Spinal cord (tissue), 10 donors: ENCODE measurements around the gene JAKMIP1. TPM values are rescaled to one million over a fixed set of nuclear protein-coding genes. Genes with fewer than 3 reads are reported as not detected.
A peak's percentile ranks its signal among the peaks of the same experiment; 100 is the strongest.
"Not testable (repeated sequence)": the region's sequence is repeated elsewhere in the genome, so short reads cannot be mapped to it uniquely, and the experiment has no call there.

ENCODE experiments used
- DNase-seq, 6 donors: peaks; one replicate each; pipeline versions ENCODE4 v3.0.0 to v3.0.0-alpha.2; 2013 to 2015; ENCODE audit warnings: low spot score in 6 of 6, low read depth in 4 of 6
- H3K27ac ChIP-seq: one replicate; pipeline ENCODE4 v1.5.1; 2013; ENCODE audit warnings: low read depth, low read length, control low read depth
- H3K27me3 ChIP-seq: one replicate; pipeline ENCODE4 v1.6.1; 2013; ENCODE audit warnings: low read length; ENCODE audit not compliant: control insufficient read depth, insufficient read depth
- H3K36me3 ChIP-seq: one replicate; pipeline ENCODE4 v1.6.1; 2013; ENCODE audit warnings: low read length; ENCODE audit not compliant: control insufficient read depth, insufficient read depth
- H3K4me1 ChIP-seq: one replicate; pipeline ENCODE4 v1.6.1; 2013; ENCODE audit warnings: low read length; ENCODE audit not compliant: control insufficient read depth, insufficient read depth
- H3K4me3 ChIP-seq: one replicate; pipeline ENCODE4 v1.5.1; 2013; ENCODE audit warnings: low read depth, low read length, control low read depth
- H3K9me3 ChIP-seq: one replicate; pipeline ENCODE4 v1.6.1; 2013; ENCODE audit warnings: low read length; ENCODE audit not compliant: control insufficient read depth, insufficient read depth
- WGBS: methylation state at CpG from one replicate; pipeline ENCODE4 v1.1.5; 2013; ENCODE audit warnings: missing lambda C conversion rate; ENCODE audit not compliant: insufficient coverage; 5-methylcytosine and 5-hydroxymethylcytosine counted together
- polyA plus RNA-seq, 2 donors: library from polyadenylated mRNA; unstranded; fragments of 120-200 nt; gene quantifications; one replicate each; pipeline ENCODE4 v1.2.1, GENCODE V29; 2013; ENCODE audit not compliant: insufficient read length in 2 of 2
- total RNA-seq, 2 donors: library from RNA; depleted of rRNA in 1 of 2; stranded (reverse); fragments of 120-200 nt in 1 of 2; fragments of >200 nt in 1 of 2; gene quantifications; one replicate each; pipeline versions ENCODE4 v1.2.3 to v1.2.4, GENCODE V29; 2013 to 2014
- donor health status: healthy.

The JAKMIP1 gene
- total and polyA plus RNA-seq, 4 donors: 8.2 to 29.7 (median 20.9) TPM

- H3K27me3 ChIP-seq: peaks cover 18% of the 10 kb centered on the region
- H3K9me3 ChIP-seq: no peaks in the 10 kb centered on the region
- peaks cover 20% of the 10 kb centered on the region for H3K4me1 ChIP-seq
- no peak overlapping the region for H3K27ac ChIP-seq
- DNase-seq: peak in 3 of 6 donors; percentile 66 to 89 (median 84)
- H3K36me3 ChIP-seq: no peaks in the 10 kb centered on the region
- WGBS: 7% methylated on average over 79 of the region's 84 CpGs
- peak overlapping the region; percentile 16 for H3K4me3 ChIP-seq
These were observed 21.8 kb upstream of the JAKMIP1 start for GRCh38 chr4:6221851-6222760.

DNA sequence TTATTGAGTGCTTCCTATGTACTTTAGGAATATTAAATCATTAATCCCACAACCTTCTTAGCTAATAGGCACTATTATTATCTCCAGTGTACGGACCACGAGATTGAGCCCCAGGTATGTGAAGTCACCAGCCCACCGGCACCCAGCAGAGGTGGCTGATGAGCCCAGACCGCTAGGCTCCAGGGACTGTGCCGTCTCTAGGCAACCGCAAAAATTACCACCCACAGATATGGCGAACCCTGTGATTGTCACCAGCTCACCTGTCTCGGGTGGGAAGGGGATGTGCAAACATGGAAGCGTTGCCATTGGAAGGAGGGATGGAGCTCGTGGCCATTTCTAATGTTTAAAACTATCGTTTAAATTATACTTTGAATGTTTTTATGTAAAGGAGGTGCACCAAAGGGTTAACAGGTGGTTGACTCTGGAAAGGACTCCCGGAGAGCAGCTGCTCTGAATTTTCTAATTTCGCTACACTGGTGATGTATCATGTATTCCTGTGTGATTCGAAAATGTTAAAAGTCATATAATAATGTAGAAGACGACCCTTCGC, 21.0 kb upstream of the JAKMIP1 start:
- H3K36me3 ChIP-seq: no peaks in the 10 kb centered on the region
- peaks cover 18% of the 10 kb centered on the region for H3K27me3 ChIP-seq
- no peak overlapping the region for H3K27ac ChIP-seq
- DNase-seq: peak in 1 of 6 donors; percentile 68
- H3K4me1 ChIP-seq: peaks cover 20% of the 10 kb centered on the region
- WGBS: 13% methylated on average over 8 of the region's 16 CpGs
- peak overlapping the region; percentile 16 for H3K4me3 ChIP-seq
- no peaks in the 10 kb centered on the region for H3K9me3 ChIP-seq

DNA sequence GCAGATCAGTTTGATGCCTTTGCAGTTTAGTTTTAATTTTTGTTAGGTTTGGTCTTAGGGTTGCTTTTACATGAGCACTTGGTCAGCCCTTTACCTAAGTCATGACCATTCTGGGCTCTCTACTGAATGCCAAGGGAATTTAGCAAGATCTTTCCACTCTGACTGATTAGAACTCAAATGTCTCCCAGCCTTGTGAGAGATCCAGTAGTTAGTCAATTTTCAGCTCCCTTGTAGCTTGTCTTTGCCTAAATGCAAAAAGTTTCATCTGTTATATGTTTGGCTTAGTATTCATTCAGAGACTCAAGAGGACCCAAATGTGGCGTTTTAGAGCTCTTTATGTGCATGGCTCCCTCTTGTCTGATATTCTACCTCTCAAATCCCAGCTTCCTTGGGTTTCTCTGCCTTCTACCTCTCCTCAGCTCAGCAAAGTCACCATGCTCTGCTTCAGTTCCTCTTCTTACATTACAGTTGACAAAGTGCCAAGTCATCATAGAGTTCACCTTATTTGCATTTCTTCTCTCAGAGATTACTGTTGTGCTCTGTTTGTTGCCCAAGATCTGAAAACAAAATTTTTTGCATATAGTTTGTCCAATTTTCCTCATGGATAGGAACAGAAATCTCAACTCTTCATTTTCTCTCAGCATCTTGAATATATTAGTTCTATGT, 17.5 kb upstream of the JAKMIP1 start:
- no peak for DNase-seq
- 73% methylated on average over 1 of the region's 1 CpG for WGBS

GRCh38 chr4:6216588-6216987, 16.2 kb upstream of the JAKMIP1 start:
- WGBS: 73% methylated on average over 2 of the region's 3 CpGs
- no peak overlapping the region for H3K4me3 ChIP-seq
- H3K4me1 ChIP-seq: peaks cover 4% of the 10 kb centered on the region
- no peaks in the 10 kb centered on the region for H3K36me3 ChIP-seq
- DNase-seq: no peak
- no peaks in the 10 kb centered on the region for H3K9me3 ChIP-seq
- peaks cover 17% of the 10 kb centered on the region for H3K27me3 ChIP-seq
- H3K27ac ChIP-seq: no peak overlapping the region

More for the DNA sequence above, 17.5 kb upstream of the JAKMIP1 start:
- H3K36me3 ChIP-seq: no peaks in the 10 kb centered on the region
- no peak overlapping the region for H3K4me3 ChIP-seq
- no peak overlapping the region for H3K27ac ChIP-seq
- H3K9me3 ChIP-seq: no peaks in the 10 kb centered on the region
- peaks cover 18% of the 10 kb centered on the region for H3K27me3 ChIP-seq
- peaks cover 6% of the 10 kb centered on the region for H3K4me1 ChIP-seq

DNA sequence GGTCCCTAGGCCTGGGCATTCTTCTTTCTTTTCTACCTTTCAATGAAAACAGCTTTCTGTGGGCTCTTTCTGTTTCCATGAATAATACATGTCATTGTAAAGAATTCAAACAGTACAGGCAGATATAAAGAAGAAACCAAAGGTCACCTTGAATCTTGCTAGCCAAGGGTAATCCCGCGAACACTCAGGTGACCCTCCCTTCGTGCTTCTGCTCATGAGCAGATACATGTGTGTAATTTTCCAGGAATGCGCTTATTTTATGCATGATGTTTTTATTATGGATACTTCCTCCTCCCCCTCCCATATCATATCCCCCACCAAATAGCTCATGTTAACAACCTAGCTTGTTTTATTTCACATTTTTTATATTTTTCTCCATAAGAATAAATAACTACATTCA, 9.6 kb upstream of the JAKMIP1 start:
- H3K36me3 ChIP-seq: no peaks in the 10 kb centered on the region
- no peak overlapping the region for H3K27ac ChIP-seq
- no peak for DNase-seq
- WGBS: no CpG with 5 or more reads among the region's 4 CpGs
- H3K27me3 ChIP-seq: no peaks in the 10 kb centered on the region
- no peaks in the 10 kb centered on the region for H3K4me1 ChIP-seq
- H3K9me3 ChIP-seq: no peaks in the 10 kb centered on the region
- no peak overlapping the region for H3K4me3 ChIP-seq

DNA sequence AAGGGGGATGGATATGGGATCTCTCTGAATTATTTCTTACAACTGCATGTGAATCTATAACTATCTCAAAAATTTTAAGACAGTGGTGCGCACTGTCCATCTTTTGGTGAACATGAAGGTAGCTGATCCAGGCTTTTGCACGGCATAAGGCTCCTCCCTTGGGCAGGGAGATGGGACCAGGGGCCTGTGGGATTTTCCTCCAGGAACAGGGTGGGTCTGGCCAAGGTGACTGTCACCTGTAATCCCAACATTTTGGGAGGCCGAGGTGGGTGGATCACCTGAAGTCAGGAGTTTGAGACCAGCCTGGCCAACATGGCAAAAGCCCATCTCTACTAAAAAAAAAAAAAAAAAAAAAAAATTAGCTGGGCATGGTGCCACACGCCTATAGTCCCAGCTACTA, 8.9 kb upstream of the JAKMIP1 start:
- not testable (repeated sequence) for H3K4me3 ChIP-seq, DNase-seq, H3K27me3 ChIP-seq, H3K27ac ChIP-seq, H3K36me3 ChIP-seq, H3K9me3 ChIP-seq, H3K4me1 ChIP-seq
- 100% methylated on average over 1 of the region's 4 CpGs for WGBS

DNA sequence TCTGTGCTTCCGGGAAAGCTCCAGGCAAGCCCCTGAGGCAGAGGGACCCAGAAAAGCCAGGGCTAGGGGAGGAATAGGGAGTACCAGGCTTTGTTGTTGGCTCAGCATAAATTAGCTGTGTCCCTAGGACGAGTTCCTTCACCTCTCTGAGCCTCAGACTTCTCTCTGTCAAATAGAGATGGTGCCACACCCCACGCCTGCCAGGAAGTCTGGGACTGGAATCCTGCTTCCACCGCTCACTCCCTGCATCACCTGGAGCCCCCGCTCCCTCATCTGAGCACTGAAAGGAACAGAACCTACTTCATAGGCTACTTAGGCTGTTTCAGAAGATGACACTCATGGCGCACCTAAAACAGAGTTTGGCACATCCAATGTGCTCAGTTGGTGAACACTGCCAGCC, 8.1 kb upstream of the JAKMIP1 start:
- Histone ChIP-seq H3K4me3 (no peak overlapping the region), H3K27me3 (no peaks in the 10 kb centered on the region), H3K4me1 (no peaks in the 10 kb centered on the region), H3K9me3 (no peaks in the 10 kb centered on the region), H3K27ac (no peak overlapping the region), H3K36me3 (no peaks in the 10 kb centered on the region)
- DNase-seq: no peak
- 84% methylated on average over 4 of the region's 6 CpGs for WGBS

DNA sequence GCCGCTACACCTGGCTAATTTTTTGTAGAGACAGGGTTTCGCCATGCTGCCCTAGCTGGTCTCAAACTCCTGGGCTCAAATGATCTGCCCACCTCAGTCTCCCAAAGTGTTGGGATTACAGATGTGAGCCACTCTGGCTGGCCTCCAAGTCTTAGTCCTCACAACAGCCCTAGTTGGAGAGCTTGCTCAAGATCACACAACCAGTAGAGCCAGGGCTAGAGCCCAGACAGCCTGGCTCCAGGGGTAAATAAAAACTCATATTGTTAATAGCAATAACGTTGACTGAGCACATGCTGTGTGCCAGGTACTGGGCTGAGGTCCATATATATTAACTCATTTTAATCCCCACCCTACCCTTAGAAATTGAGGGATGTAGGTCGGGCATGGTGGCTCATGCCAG, 7.3 kb upstream of the JAKMIP1 start:
- H3K27me3 ChIP-seq: no peaks in the 10 kb centered on the region
- H3K36me3 ChIP-seq: no peaks in the 10 kb centered on the region
- H3K27ac ChIP-seq: no peak overlapping the region
- no peak overlapping the region for H3K4me3 ChIP-seq
- no peaks in the 10 kb centered on the region for H3K4me1 ChIP-seq
- WGBS: 81% methylated on average over 2 of the region's 4 CpGs
- no peak for DNase-seq
- H3K9me3 ChIP-seq: no peaks in the 10 kb centered on the region

GRCh38 chr4:6206771-6207290, 6.5 kb upstream of the JAKMIP1 start:
- Histone ChIP-seq H3K4me1 (no peaks in the 10 kb centered on the region), H3K36me3 (no peaks in the 10 kb centered on the region), H3K27ac (no peak overlapping the region), H3K4me3 (no peak overlapping the region), H3K27me3 (no peaks in the 10 kb centered on the region), H3K9me3 (no peaks in the 10 kb centered on the region)
- WGBS: 85% methylated on average over 6 of the region's 6 CpGs
- DNase-seq: no peak
